HUES64 (cell line): Measurements from ENCODE around the gene CEP63.

Source experiments
- H3K27ac ChIP-seq: 2 replicates; pipeline ENCODE4 v1.7.0; 2013; ENCODE audit warnings: low read depth, low read length, inconsistent platforms
- H3K27me3 ChIP-seq: 2 replicates; pipeline ENCODE4 v1.6.1; 2013; ENCODE audit warnings: mild to moderate bottlenecking, low read length; ENCODE audit not compliant: insufficient read depth
- H3K36me3 ChIP-seq: 2 replicates; pipeline ENCODE4 v1.6.1; 2013; ENCODE audit warnings: mild to moderate bottlenecking, low read length; ENCODE audit not compliant: insufficient read depth
- H3K4me1 ChIP-seq: 2 replicates; pipeline ENCODE4 v1.6.1; 2013; ENCODE audit warnings: mild to moderate bottlenecking, low read length, moderate library complexity; ENCODE audit not compliant: insufficient read depth
- H3K4me3 ChIP-seq: 2 replicates; pipeline ENCODE4 v1.5.1; 2013; ENCODE audit warnings: mild to moderate bottlenecking, low read length, moderate library complexity
- H3K9ac ChIP-seq: 2 replicates; pipeline ENCODE4 v1.6.1; 2013; ENCODE audit warnings: mild to moderate bottlenecking, low read depth, low read length
- H3K9me3 ChIP-seq: 2 replicates; pipeline ENCODE4 v1.6.1; 2013; ENCODE audit warnings: low read depth, low read length; ENCODE audit not compliant: insufficient read depth
- WGBS: fragments of 150-250, 120-280 bp; methylation state at CpG from one replicate; pipeline ENCODE4 v1.1.7; 2013; ENCODE audit warnings: missing lambda C conversion rate; 5-methylcytosine and 5-hydroxymethylcytosine counted together

Gene CEP63

DNA sequence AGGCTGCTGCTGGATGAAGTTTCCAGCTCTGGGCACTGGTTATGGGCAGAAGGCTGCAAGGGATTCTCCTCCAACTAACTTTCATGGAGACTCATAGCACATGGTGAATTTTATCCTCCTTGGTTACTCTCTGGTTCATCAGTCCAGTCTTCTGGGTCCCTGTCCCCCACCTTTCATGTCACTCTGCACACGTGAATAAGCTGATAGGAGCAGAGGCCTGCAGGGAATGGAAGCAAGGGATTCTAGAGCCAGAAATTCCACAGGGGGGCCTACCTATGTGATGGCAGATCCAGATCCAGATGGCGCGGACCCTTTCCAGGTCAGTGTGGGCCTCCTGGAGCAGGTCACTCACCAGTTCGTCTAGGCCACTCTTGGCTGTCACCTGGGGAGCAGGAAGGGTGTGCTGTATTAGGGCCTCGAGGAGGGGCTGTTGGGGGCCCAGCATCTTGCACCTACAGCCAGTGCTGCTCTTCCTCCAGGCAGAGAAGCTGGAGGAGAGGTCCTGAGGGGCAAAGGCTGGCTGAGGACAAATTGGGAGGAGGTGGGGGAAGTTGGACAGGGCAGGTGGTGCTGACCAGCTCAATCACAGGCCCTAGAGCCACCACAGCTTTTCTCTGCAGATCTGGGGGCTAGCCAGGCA is 134.7 kb downstream of the CEP63 start:
- H3K27ac ChIP-seq: no peak overlapping the region
- H3K4me1 ChIP-seq: no peaks in the 10 kb centered on the region
- no peak overlapping the region for H3K9ac ChIP-seq
- 93% methylated on average over 5 of the region's 5 CpGs for WGBS
- no peaks in the 10 kb centered on the region for H3K36me3 ChIP-seq
- no peaks in the 10 kb centered on the region; the same call in 1 of the 2 replicates for H3K27me3 ChIP-seq
- H3K9me3 ChIP-seq: no peaks in the 10 kb centered on the region
- H3K4me3 ChIP-seq: no peak overlapping the region

DNA sequence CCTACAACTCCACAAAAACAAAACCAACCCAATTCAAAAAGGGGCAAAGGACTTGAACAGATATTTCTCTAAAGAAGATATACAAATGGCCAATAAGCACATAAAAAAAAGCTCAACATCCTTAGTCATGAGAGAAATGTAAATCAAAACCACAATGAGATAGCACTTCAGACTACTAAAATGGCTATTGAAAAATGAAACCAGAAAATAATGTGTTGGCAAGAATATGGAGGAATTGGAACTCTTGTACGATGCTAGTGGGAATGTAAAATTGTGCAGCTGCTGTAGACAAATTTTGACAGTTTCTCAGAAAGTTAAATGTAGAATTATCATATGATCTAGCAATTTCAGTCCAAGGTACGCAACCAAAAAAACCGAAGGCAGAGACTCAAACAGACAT is 136.0 kb downstream of the CEP63 start:
- WGBS: 97% methylated on average over 3 of the region's 3 CpGs
- Histone ChIP-seq H3K9ac (no peak overlapping the region), H3K27me3 (no peaks in the 10 kb centered on the region; the same call in 1 of the 2 replicates), H3K27ac (no peak overlapping the region), H3K4me1 (no peaks in the 10 kb centered on the region), H3K4me3 (no peak overlapping the region), H3K36me3 (no peaks in the 10 kb centered on the region), H3K9me3 (no peaks in the 10 kb centered on the region)

DNA sequence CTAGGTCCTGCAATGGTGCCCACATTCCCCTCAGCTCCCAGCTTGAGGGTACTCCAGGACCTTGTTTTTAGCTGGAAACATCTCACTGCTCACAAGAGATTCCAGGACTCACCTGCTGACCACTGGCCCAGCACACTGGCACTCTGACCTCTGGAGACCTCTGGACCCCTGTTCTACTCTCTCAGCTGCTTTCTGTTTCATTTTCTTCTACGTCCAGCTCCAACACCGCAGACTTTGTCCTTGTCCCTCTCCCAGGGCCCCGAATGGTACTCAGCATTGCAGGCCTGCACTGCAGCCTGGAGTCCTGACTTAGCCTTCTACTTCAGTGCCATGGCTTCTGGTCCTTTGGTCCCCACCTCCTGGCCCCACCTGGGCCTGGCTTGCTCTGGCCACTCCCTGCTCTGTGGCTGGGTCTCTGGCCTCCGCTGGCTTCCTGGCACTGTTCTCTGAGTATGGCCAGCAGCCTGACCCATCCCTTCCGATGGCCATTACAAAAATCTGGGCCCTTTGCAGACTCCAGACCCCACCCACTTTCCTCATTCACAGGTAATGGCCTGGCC is 137.0 kb downstream of the CEP63 start:
- H3K27me3 ChIP-seq: no peaks in the 10 kb centered on the region; the same call in 1 of the 2 replicates
- no peaks in the 10 kb centered on the region for H3K4me1 ChIP-seq
- H3K27ac ChIP-seq: no peak overlapping the region
- no peak overlapping the region for H3K9ac ChIP-seq
- H3K4me3 ChIP-seq: no peak overlapping the region
- H3K9me3 ChIP-seq: no peaks in the 10 kb centered on the region
- H3K36me3 ChIP-seq: no peaks in the 10 kb centered on the region
- 76% methylated on average over 5 of the region's 5 CpGs for WGBS

DNA sequence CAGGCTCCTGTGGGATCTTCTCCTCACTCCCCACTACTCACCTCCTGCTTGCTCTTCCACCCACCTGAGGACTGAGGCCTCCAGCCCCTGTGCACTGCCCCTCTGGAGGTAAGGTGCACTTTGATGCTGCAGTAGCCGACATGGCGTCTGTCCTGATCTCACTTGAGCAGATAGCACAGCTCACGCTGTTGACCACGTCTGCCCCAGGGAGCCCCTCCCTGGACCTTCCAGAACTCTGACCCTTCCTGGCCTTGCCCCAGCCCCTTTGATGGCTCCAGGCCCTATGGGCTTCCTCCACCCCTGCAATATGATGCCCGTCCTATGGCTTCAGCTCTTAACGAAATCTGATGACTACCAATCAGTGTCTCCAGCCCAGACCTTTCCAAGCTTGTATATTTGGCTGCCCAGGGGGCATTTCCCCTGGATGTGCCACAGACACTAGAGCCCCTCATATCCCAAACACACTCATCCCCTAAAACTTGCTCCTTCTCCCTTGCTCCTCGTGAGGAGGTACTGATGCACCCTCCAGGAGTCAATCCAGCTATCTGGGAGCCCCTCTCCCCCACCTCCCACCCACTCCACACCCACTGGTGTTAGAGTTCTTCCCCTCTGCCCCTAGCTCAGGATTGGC is 137.9 kb downstream of the CEP63 start:
- no peak overlapping the region for H3K9ac ChIP-seq
- no peak overlapping the region for H3K27ac ChIP-seq
- no peaks in the 10 kb centered on the region for H3K9me3 ChIP-seq
- H3K36me3 ChIP-seq: no peaks in the 10 kb centered on the region
- no peaks in the 10 kb centered on the region; the same call in 1 of the 2 replicates for H3K27me3 ChIP-seq
- WGBS: 92% methylated on average over 7 of the region's 7 CpGs
- H3K4me1 ChIP-seq: no peaks in the 10 kb centered on the region
- no peak overlapping the region for H3K4me3 ChIP-seq
